AG04450 (cell line): ENCODE data around the gene LRRC2. TPM values are rescaled to one million over a fixed set of nuclear protein-coding genes. Genes with fewer than 3 reads are reported as not detected.
A peak's percentile ranks its signal among the peaks of the same experiment; 100 is the strongest.
"Not testable (repeated sequence)": the region's sequence is repeated elsewhere in the genome, so short reads cannot be mapped to it uniquely, and the experiment has no call there.

ENCODE experiments used
- CTCF ChIA-PET: fragments of 300-600, 350-600 bp; formaldehyde crosslinking; extraction: SDS; loops from one replicate; lab custom pipeline; 2022; ENCODE audit warnings: antibody characterized with exemption, inconsistent platforms; lab: Charles Lee
- POLR2A ChIA-PET: fragments of 350-600 bp; formaldehyde crosslinking; extraction: SDS; loops from one replicate; lab custom pipeline; 2021; ENCODE audit warnings: antibody characterized with exemption, inconsistent platforms; lab: Yijun Ruan, JAX
- DNase-seq: peaks from one replicate; pipeline ENCODE4 v3.0.0-alpha.2; 2011; ENCODE audit warnings: low read depth, low spot score
- H3K27ac ChIP-seq: one replicate; pipeline ENCODE4 v1.5.1; 2012; ENCODE audit warnings: low read depth, low read length, control low read depth
- H3K27me3 ChIP-seq: one replicate; pipeline ENCODE4 v1.6.0; 2012; ENCODE audit warnings: low read length; ENCODE audit not compliant: control insufficient read depth, insufficient read depth
- H3K4me3 ChIP-seq: 2 replicates; pipeline ENCODE4 v1.5.1; 2011; ENCODE audit warnings: mild to moderate bottlenecking, low read depth, low read length, control low read depth
- H3K9me3 ChIP-seq: 2 replicates; pipeline ENCODE4 v1.5.1; 2012; ENCODE audit warnings: low read length; ENCODE audit not compliant: control insufficient read depth, insufficient read depth
- polyA plus RNA-seq: library from polyadenylated mRNA; depleted of rRNA; stranded (reverse); fragments of >200 nt; gene quantifications from 2 replicates; pipeline ENCODE4 v1.2.3, GENCODE V29; 2011
- TF ChIP-seq, protein P1 (sequence below): IDR thresholded peaks from 2 replicates; pipeline ENCODE4 v1.5.1; 2011; ENCODE audit warnings: low read depth, low read length, control low read depth, inconsistent platforms

LRRC2 gene
- polyA plus RNA-seq, 1 experiment, result 4.2 TPM

- no peaks in the 10 kb centered on the region for H3K9me3 ChIP-seq
- H3K4me3 ChIP-seq, result no peak overlapping the region
- CTCF ChIA-PET, result interaction anchor here (0.7 to 4.6 kb wide), 2 partner anchors 10 to 40 kb away, joined by 3 to 30 read pairs; no protein-coding TSS in a partner anchor
- POLR2A ChIA-PET, result interaction anchor here (0.9 kb wide), 1 partner anchor 9 kb away, joined by 3 read pairs; no protein-coding TSS in a partner anchor
- H3K27me3 ChIP-seq, result no peaks in the 10 kb centered on the region
- TF ChIP-seq, protein P1, sequence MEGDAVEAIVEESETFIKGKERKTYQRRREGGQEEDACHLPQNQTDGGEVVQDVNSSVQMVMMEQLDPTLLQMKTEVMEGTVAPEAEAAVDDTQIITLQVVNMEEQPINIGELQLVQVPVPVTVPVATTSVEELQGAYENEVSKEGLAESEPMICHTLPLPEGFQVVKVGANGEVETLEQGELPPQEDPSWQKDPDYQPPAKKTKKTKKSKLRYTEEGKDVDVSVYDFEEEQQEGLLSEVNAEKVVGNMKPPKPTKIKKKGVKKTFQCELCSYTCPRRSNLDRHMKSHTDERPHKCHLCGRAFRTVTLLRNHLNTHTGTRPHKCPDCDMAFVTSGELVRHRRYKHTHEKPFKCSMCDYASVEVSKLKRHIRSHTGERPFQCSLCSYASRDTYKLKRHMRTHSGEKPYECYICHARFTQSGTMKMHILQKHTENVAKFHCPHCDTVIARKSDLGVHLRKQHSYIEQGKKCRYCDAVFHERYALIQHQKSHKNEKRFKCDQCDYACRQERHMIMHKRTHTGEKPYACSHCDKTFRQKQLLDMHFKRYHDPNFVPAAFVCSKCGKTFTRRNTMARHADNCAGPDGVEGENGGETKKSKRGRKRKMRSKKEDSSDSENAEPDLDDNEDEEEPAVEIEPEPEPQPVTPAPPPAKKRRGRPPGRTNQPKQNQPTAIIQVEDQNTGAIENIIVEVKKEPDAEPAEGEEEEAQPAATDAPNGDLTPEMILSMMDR, result no peak
- no peak overlapping the region for H3K27ac ChIP-seq
- no peak for DNase-seq
Measured at GRCh38 chr3:46498916-46499519, 67.1 kb downstream of the LRRC2 start.

DNA sequence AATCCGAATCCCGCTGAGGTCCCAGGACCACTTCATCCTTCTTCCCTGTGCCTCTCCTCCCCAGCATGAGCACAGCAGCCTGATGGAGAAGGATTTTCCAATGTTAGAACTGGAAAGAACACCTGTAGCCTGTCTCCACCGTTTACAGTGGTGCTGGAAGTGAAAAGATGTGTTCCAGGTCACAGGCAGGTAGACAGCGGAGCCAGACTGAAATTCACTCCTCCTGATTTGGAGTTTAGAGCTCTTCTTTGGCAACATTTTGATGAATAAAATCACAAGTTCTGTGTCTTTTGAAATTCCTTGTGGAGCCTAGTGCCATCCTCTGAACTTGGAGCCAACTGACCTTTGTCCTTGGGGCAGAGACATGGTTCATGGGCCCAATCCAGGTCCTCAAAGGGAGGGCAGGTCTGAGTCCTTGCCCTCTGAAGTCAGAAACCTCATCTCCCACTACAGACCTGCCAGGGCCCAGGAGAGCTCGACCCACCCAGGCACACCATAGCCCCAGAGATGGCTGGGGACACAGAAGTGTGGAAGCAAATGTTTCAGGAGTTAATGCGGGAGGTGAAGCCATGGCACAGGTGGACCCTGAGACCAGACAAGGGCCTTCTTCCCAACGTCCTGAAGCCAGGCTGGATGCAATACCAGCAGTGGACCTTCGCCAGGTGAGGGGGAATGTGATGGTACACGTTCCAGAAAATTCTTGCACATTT, 68.4 kb downstream of the LRRC2 start, which contains the start of gene RTP3:
Gene RTP3 (plus strand): TSS at position 421 of the 710 bp plus-strand sequence. CDS start 87 bp downstream, at position 508.
- CTCF ChIA-PET, result interaction anchor here (0.9 to 4.6 kb wide), 3 partner anchors 9 to 131 kb away, joined by 3 to 30 read pairs (median 12); no protein-coding TSS in a partner anchor
- POLR2A ChIA-PET, result no interaction called here
- TF ChIP-seq, protein P1, result no peak
- Histone ChIP-seq H3K9me3 (no peaks in the 10 kb centered on the region), H3K4me3 (no peak within 1 kb of the TSS), H3K27me3 (no peaks in the 10 kb centered on the region), H3K27ac (peak within 1 kb of the TSS; percentile 21)
- DNase-seq, result no peak

- Histone ChIP-seq H3K27ac (peak overlapping the region; percentile 21), H3K4me3 (no peak overlapping the region), H3K27me3 (no peaks in the 10 kb centered on the region), H3K9me3 (no peaks in the 10 kb centered on the region)
- TF ChIP-seq, protein P1, result peak; percentile 48
- ChIA-PET CTCF (interaction anchor here (0.5 to 4.6 kb wide), 6 partner anchors 8 to 393 kb away, joined by 3 to 30 read pairs (median 4); no protein-coding TSS in a partner anchor), POLR2A (interaction anchor here (1.1 kb wide), 1 partner anchor 61 kb away, joined by 3 read pairs; no protein-coding TSS in a partner anchor)
- no peak for DNase-seq
Measured at GRCh38 chr3:46496746-46497555, 69.2 kb downstream of the LRRC2 start.

DNA sequence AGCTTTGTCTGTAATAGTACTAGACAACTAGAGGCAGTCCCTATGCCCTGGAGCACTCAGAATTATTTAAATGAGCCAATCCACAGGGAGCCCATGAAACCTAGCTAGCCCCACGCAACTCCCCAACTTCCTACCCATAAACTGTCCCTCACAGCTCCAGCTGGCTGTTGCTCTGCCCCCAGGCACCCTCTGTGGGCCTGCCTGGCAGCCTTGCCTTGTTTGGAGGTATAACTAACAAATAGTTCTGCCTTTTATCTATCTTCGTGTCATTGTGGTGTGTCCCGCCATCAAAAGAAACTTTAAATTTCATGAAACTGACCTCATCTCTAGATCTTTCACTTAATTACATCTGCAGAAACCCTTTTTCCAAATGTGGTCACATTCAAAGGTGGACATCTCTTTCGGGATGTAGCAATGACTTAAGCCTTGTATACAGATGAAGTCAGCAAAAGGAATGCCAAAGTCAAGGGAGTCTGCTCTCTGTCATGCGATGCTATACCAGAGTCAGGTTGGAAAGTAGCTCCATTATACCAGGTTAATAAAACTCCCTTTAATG, 70.1 kb downstream of the LRRC2 start:
- Histone ChIP-seq H3K27me3 (no peaks in the 10 kb centered on the region), H3K4me3 (no peak overlapping the region), H3K27ac (peak overlapping the region; percentile 94), H3K9me3 (no peaks in the 10 kb centered on the region)
- TF ChIP-seq, protein P1, result no peak
- CTCF ChIA-PET, result interaction anchor here (1.1 to 2.9 kb wide), 2 partner anchors 63 to 133 kb away, joined by 3 to 12 read pairs; no protein-coding TSS in a partner anchor
- POLR2A ChIA-PET, result interaction anchor here (0.6 to 1.1 kb wide), 2 partner anchors 62 to 133 kb away, joined by 3 to 9 read pairs; no protein-coding TSS in a partner anchor
- DNase-seq, result peak; percentile 72

- H3K27me3 ChIP-seq, CTCF ChIA-PET, H3K27ac ChIP-seq, H3K4me3 ChIP-seq, H3K9me3 ChIP-seq, POLR2A ChIA-PET, DNase-seq: not testable (repeated sequence)
Measured at GRCh38 chr3:46494491-46494890, 71.6 kb downstream of the LRRC2 start.
